Lung (tissue), 12 donors: Measurements from ENCODE around the gene TAF6L. TPM values are rescaled to one million over a fixed set of nuclear protein-coding genes. Genes with fewer than 3 reads are reported as not detected.

Experiments
- ATAC-seq: fragments of 200-7000 bp; cut with Tn5 transposase; one replicate; pipeline ENCODE4 v1.9.1; 2020; ENCODE audit warnings: moderate number of reproducible peaks; ENCODE audit not compliant: insufficient read depth, low FRiP score
- DNase-seq, 3 donors: peaks; one replicate each; pipeline ENCODE4 v3.0.0-alpha.2; 2013 to 2017
- H3K27ac ChIP-seq, 2 donors: one replicate each; pipeline ENCODE4 v1.5.1; 2013; ENCODE audit warnings: mild to moderate bottlenecking in 2 of 2, moderate library complexity in 2 of 2, control low read depth in 1 of 2, inconsistent platforms in 1 of 2, low read depth in 1 of 2, low read length in 1 of 2
- H3K27me3 ChIP-seq, 3 donors: one replicate each; pipeline ENCODE4 v1.5.1; 2013; ENCODE audit warnings: low read length in 2 of 3; ENCODE audit not compliant: control insufficient read depth in 3 of 3, insufficient read depth in 3 of 3
- H3K36me3 ChIP-seq, 4 donors: one replicate each; pipeline ENCODE4 v1.5.1; 2013; ENCODE audit warnings: low read length in 4 of 4, mild to moderate bottlenecking in 1 of 4, moderate library complexity in 1 of 4; ENCODE audit not compliant: control insufficient read depth in 4 of 4, insufficient read depth in 4 of 4
- H3K4me1 ChIP-seq, 5 donors: one replicate each; pipeline ENCODE4 v1.5.1; 2013; ENCODE audit warnings: low read length in 5 of 5, mild to moderate bottlenecking in 2 of 5, moderate library complexity in 1 of 5; ENCODE audit not compliant: control insufficient read depth in 5 of 5, insufficient read depth in 5 of 5
- H3K4me3 ChIP-seq: one replicate; pipeline ENCODE4 v1.5.1; 2013; ENCODE audit warnings: mild to moderate bottlenecking, control low read depth, moderate library complexity
- H3K9ac ChIP-seq, 2 donors: one replicate each; pipeline ENCODE4 v1.5.1; 2013; ENCODE audit warnings: low read length in 2 of 2, control low read depth in 1 of 2; ENCODE audit not compliant: insufficient read depth in 1 of 2
- H3K9me3 ChIP-seq, 4 donors: one replicate each; pipeline ENCODE4 v1.5.1; 2013; ENCODE audit warnings: low read length in 3 of 4, mild to moderate bottlenecking in 1 of 4, moderate library complexity in 1 of 4; ENCODE audit not compliant: control insufficient read depth in 4 of 4, insufficient read depth in 3 of 4
- WGBS, 2 donors: extraction: QIAGEN DNeasy Blood & Tissue Kit; methylation state at CpG; one replicate each; pipeline ENCODE4 v1.1.7; 2013; 5-methylcytosine and 5-hydroxymethylcytosine counted together
- polyA plus RNA-seq, 2 donors: library from polyadenylated mRNA; stranded (reverse); fragments of 200-250 nt; gene quantifications; one replicate each; pipeline ENCODE4 v1.2.1, GENCODE V29; 2013
- total RNA-seq, 2 donors: library from RNA; depleted of rRNA in 1 of 2; stranded (reverse); fragments of >200 nt in 1 of 2; gene quantifications; one replicate each; pipeline ENCODE4 v1.2.1, GENCODE V29; 2014 to 2021
- TF ChIP-seq, protein P1 (sequence below): IDR thresholded peaks from 2 replicates; pipeline ENCODE4 v1.5.1; 2012; ENCODE audit warnings: mild to moderate bottlenecking; ENCODE audit errors: control extremely low read depth, extremely low read depth
- donor health status: control.
- donor health status: control.
- donor health status: Bipolar disorder and iron deficiency.
- donor health status: healthy.
- donor health status: DM: yes; HTN: yes; CAD: no.

The TAF6L gene
- total and polyA plus RNA-seq, 4 donors: 18.7 to 32.7 (median 25.2) TPM

DNA sequence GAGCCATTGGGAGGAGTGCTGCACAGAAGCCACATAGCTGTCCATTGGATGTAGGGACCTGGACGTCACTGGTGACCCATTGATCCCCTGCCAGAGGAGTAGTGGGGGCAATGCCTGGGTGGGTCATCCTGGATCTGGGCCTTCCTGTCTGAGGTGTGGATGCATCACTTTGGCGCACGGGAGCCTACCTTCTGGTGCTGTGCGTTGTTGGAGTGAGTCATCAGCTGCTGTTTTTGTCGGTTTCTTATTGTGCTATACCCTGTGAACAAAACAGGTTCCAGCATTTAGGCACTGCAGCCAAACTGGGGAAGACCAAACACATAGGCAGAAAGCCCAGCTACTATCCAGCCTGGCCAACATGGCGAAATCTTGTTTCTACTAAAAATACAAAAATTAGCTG, 3.2 kb downstream of the TAF6L start:
- H3K9me3 ChIP-seq: peaks cover 0 to 2% (median 0%) of the 10 kb centered on the region in 4 donors
- 92 to 98% methylated on average over 6 of the region's 6 CpGs for WGBS, 2 donors
- ATAC-seq: no peak
- peaks cover 0 to 31% (median 21%) of the 10 kb centered on the region in 4 donors for H3K36me3 ChIP-seq
- no peak overlapping the region for H3K27ac ChIP-seq
- no peak overlapping the region for H3K4me3 ChIP-seq
- TF ChIP-seq, protein P1, sequence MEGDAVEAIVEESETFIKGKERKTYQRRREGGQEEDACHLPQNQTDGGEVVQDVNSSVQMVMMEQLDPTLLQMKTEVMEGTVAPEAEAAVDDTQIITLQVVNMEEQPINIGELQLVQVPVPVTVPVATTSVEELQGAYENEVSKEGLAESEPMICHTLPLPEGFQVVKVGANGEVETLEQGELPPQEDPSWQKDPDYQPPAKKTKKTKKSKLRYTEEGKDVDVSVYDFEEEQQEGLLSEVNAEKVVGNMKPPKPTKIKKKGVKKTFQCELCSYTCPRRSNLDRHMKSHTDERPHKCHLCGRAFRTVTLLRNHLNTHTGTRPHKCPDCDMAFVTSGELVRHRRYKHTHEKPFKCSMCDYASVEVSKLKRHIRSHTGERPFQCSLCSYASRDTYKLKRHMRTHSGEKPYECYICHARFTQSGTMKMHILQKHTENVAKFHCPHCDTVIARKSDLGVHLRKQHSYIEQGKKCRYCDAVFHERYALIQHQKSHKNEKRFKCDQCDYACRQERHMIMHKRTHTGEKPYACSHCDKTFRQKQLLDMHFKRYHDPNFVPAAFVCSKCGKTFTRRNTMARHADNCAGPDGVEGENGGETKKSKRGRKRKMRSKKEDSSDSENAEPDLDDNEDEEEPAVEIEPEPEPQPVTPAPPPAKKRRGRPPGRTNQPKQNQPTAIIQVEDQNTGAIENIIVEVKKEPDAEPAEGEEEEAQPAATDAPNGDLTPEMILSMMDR: no peak
- peaks cover 0 to 14% (median 3%) of the 10 kb centered on the region in 5 donors for H3K4me1 ChIP-seq
- no peak overlapping the region for H3K9ac ChIP-seq
- no peaks in the 10 kb centered on the region for H3K27me3 ChIP-seq
- no peak for DNase-seq

- no peak overlapping the region for H3K27ac ChIP-seq
- H3K4me3 ChIP-seq: no peak overlapping the region
- no peaks in the 10 kb centered on the region for H3K27me3 ChIP-seq
- TF ChIP-seq, protein P1: no peak
- peaks cover 0 to 31% (median 21%) of the 10 kb centered on the region in 4 donors for H3K36me3 ChIP-seq
- WGBS, 2 donors: 94 to 96% methylated on average over 17 of the region's 17 CpGs
- no peak for DNase-seq
- peaks cover 0 to 2% (median 0%) of the 10 kb centered on the region in 4 donors for H3K9me3 ChIP-seq
- ATAC-seq: no peak
- H3K9ac ChIP-seq: no peak overlapping the region
- peaks cover 0 to 8% (median 2%) of the 10 kb centered on the region in 5 donors for H3K4me1 ChIP-seq
Measured at GRCh38 chr11:62775646-62776045, 4.5 kb downstream of the TAF6L start.

DNA sequence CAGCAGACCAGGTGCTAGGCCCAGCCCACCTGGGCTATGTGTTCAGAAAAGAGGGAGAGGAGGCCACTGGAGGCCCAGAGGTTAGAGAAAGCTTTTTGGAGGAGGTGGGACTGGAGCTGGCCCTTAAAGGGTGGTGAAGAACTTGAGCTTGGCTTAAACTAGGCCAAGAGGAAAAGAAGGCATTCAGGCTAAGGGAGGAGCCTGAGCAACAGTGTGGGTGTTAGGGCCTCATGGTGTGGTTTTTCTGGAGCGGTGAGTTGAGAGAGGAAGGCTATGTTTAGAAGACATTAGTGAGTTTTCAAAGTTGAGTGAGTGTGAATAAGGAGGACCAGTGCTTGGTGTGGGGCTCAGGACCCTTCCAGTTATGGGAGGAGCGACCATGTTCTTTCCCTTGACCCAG, 6.2 kb downstream of the TAF6L start:
- DNase-seq: no peak
- Histone ChIP-seq H3K27me3 (no peaks in the 10 kb centered on the region), H3K9ac (no peak overlapping the region), H3K4me1 (no peaks in the 10 kb centered on the region), H3K36me3 (peaks cover 0 to 38% (median 26%) of the 10 kb centered on the region in 4 donors), H3K9me3 (peaks cover 0 to 2% (median 0%) of the 10 kb centered on the region in 4 donors), H3K27ac (no peak overlapping the region), H3K4me3 (no peak overlapping the region)
- ATAC-seq: no peak
- WGBS, 2 donors: 87 to 93% methylated on average over 2 of the region's 2 CpGs
- TF ChIP-seq, protein P1: no peak

- DNase-seq (no peak), ATAC-seq (no peak)
- Histone ChIP-seq H3K9ac (no peak overlapping the region), H3K36me3 (peaks cover 0 to 43% (median 31%) of the 10 kb centered on the region in 4 donors), H3K27ac (no peak overlapping the region), H3K4me3 (no peak overlapping the region), H3K9me3 (peaks cover 0 to 4% (median 0%) of the 10 kb centered on the region in 4 donors), H3K4me1 (no peaks in the 10 kb centered on the region), H3K27me3 (no peaks in the 10 kb centered on the region)
- 96 to 99% methylated on average over 3 of the region's 3 CpGs for WGBS, 2 donors
- TF ChIP-seq, protein P1: no peak
Measured at GRCh38 chr11:62778441-62778840, 7.2 kb downstream of the TAF6L start.
